HepG2 (cell line): ENCODE results near the gene TEX35. TPM values are rescaled to one million over a fixed set of nuclear protein-coding genes. Genes with fewer than 3 reads are reported as not detected.
A peak's percentile ranks its signal among the peaks of the same experiment; 100 is the strongest.

Experiments used
- ARID5B ChIP-seq: IDR thresholded peaks from 2 replicates; pipeline ENCODE4 v1.4.0; 2020; ENCODE audit warnings: mild to moderate bottlenecking, missing genetic modification reagents
- NCOR1 ChIP-seq: fragments of 200-600 bp; sonication (generic); IDR thresholded peaks from 2 replicates; pipeline ENCODE4 v1.7.0; 2017; ENCODE audit warnings: antibody characterized with exemption, low read length, borderline replicate concordance
- NR2F1 ChIP-seq, 2 experiments: fragments of 450-650 bp in 1 of 2; formaldehyde crosslinking in 1 of 2; IDR thresholded peaks; 2 replicates each; pipeline versions ENCODE4 v1.5.0 to v1.6.1; 2016 to 2020; ENCODE audit warnings: mild to moderate bottlenecking in 1 of 2, missing compliant biosample characterization in 1 of 2, missing genetic modification reagents in 1 of 2, moderate library complexity in 1 of 2
- PRDM15 ChIP-seq: sonication (generic); formaldehyde crosslinking; IDR thresholded peaks from 2 replicates; pipeline ENCODE4 v1.4.0; 2020; ENCODE audit warnings: missing genetic modification reagents
- TARDBP ChIP-seq: sonication (generic); formaldehyde crosslinking; IDR thresholded peaks from 2 replicates; pipeline ENCODE4 v1.8.0; 2022; ENCODE audit warnings: mild to moderate bottlenecking, missing genetic modification reagents
- ZEB1 ChIP-seq: IDR thresholded peaks from 2 replicates; pipeline ENCODE4 v1.6.1; 2012; ENCODE audit warnings: mild to moderate bottlenecking, low read depth, inconsistent platforms; ENCODE audit not compliant: insufficient replicate concordance
- ZFYVE20 ChIP-seq: sonication (generic); formaldehyde crosslinking; IDR thresholded peaks from 2 replicates; pipeline ENCODE4 v1.8.0; 2023; ENCODE audit warnings: low read depth, mild to moderate bottlenecking, moderate library complexity, missing genetic modification reagents, borderline replicate concordance
- ZNF264 ChIP-seq: sonication (generic); formaldehyde crosslinking; IDR thresholded peaks from 2 replicates; pipeline ENCODE4 v1.4.0; 2020; ENCODE audit warnings: missing genetic modification reagents
- ZNF33B ChIP-seq: sonication (generic); formaldehyde crosslinking; IDR thresholded peaks from 2 replicates; pipeline ENCODE4 v1.5.1; 2020; ENCODE audit warnings: mild to moderate bottlenecking, missing genetic modification reagents
- ZNF770 ChIP-seq: sonication (generic); formaldehyde crosslinking; IDR thresholded peaks from 2 replicates; pipeline ENCODE4 v1.5.0; 2020; ENCODE audit warnings: mild to moderate bottlenecking, missing genetic modification reagents
- polyA plus RNA-seq, 8 experiments: library from polyadenylated mRNA; depleted of rRNA in 3 of 8; stranded (reverse) in 7 of 8; unstranded in 1 of 8; fragments of >200 nt; fragmentation: Illumina TruSeq in 4 of 8; extraction: Trizol in 4 of 8; gene quantifications; 2 replicates each; pipeline versions ENCODE4 v1.2.1 to v1.2.3, GENCODE V29; 2011 to 2016; ENCODE audit warnings: low read depth in 4 of 8, missing spikeins in 1 of 8, mixed read lengths in 1 of 8; ENCODE audit not compliant: insufficient read depth in 1 of 8
- total RNA-seq, 5 experiments: library from RNA; depleted of rRNA; stranded (reverse); fragments of >200 nt; fragmentation: Illumina TruSeq; extraction: Trizol; gene quantifications; 2 replicates each; pipeline ENCODE4 v1.2.3, GENCODE V29; 2016; ENCODE audit warnings: low read depth in 1 of 5
- TF ChIP-seq, protein P1 (sequence below): sonication (generic); formaldehyde crosslinking; IDR thresholded peaks from 2 replicates; pipeline ENCODE4 v1.8.0; 2022; ENCODE audit warnings: mild to moderate bottlenecking, missing genetic modification reagents
- TF ChIP-seq, protein P2 (sequence below): sonication (generic); formaldehyde crosslinking; IDR thresholded peaks from 2 replicates; pipeline ENCODE4 v1.4.0; 2020; ENCODE audit warnings: missing genetic modification reagents, borderline replicate concordance

The TEX35 gene
- total and polyA plus RNA-seq, 2 of the 13 experiments (the other 11 are each of a cell fraction or from before 2014, with no cell fraction given), result not detected

DNA sequence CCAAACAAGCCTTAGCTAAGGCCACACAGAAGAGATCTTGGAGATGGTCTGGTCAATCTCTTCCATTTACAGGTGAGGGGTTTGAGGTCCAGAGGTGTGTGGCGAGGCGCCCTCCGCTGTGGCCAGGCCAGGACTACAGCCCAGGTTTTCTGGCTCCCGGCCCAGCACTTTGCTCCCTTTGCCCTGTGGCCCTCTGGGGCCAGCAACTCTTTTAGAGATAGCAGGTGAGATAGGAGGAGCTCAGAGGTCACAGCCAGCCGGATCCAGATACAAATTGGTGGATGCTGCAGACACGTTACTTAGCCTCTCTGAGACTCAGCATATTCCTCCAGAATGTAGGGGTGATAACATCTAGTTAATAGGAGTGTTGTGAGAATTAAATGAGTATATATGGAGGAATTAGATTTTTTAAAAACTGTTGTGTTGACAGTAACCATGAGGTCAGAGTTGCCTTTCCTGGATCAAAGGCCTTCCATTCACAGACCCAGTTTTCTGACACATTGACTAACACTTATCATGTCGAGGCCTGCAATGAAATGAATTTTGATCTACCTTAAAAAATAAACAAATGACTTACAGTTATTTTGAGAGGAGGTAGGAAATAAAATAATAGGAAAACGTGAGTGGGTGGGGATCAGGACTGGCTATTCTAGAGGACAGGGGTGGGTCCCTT is 16.6 kb downstream of the TEX35 start (continued):
- TF ChIP-seq ARID5B (CRISPR knock-in tag) (peak; percentile 68), ZNF770 (no peak; the same call in 1 of the 2 replicates), TARDBP (CRISPR knock-in tag) (0 out of 2 replicates have a peak, but pooled peaks have one; percentile 22), ZEB1 (peak; percentile 90), NCOR1 (peak; percentile 48; the same call in 1 of the 2 replicates), ZFYVE20 (no peak), PRDM15 (CRISPR knock-in tag) (peak; percentile 89), NR2F1 (CRISPR knock-in tag; IDR thresholded peaks at IDR 0.05) (peak in 1 of 2 experiments; percentile 18; a peak in 2 of 4 replicates), ZNF33B (no peak), ZNF264 (CRISPR knock-in tag) (peak; percentile 51; the same call in 1 of the 2 replicates)
- TF ChIP-seq, protein P1, sequence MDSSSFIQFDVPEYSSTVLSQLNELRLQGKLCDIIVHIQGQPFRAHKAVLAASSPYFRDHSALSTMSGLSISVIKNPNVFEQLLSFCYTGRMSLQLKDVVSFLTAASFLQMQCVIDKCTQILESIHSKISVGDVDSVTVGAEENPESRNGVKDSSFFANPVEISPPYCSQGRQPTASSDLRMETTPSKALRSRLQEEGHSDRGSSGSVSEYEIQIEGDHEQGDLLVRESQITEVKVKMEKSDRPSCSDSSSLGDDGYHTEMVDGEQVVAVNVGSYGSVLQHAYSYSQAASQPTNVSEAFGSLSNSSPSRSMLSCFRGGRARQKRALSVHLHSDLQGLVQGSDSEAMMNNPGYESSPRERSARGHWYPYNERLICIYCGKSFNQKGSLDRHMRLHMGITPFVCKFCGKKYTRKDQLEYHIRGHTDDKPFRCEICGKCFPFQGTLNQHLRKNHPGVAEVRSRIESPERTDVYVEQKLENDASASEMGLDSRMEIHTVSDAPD (CRISPR knock-in tag), result peak; percentile 37; the same call in 1 of the 2 replicates
- TF ChIP-seq, protein P2, sequence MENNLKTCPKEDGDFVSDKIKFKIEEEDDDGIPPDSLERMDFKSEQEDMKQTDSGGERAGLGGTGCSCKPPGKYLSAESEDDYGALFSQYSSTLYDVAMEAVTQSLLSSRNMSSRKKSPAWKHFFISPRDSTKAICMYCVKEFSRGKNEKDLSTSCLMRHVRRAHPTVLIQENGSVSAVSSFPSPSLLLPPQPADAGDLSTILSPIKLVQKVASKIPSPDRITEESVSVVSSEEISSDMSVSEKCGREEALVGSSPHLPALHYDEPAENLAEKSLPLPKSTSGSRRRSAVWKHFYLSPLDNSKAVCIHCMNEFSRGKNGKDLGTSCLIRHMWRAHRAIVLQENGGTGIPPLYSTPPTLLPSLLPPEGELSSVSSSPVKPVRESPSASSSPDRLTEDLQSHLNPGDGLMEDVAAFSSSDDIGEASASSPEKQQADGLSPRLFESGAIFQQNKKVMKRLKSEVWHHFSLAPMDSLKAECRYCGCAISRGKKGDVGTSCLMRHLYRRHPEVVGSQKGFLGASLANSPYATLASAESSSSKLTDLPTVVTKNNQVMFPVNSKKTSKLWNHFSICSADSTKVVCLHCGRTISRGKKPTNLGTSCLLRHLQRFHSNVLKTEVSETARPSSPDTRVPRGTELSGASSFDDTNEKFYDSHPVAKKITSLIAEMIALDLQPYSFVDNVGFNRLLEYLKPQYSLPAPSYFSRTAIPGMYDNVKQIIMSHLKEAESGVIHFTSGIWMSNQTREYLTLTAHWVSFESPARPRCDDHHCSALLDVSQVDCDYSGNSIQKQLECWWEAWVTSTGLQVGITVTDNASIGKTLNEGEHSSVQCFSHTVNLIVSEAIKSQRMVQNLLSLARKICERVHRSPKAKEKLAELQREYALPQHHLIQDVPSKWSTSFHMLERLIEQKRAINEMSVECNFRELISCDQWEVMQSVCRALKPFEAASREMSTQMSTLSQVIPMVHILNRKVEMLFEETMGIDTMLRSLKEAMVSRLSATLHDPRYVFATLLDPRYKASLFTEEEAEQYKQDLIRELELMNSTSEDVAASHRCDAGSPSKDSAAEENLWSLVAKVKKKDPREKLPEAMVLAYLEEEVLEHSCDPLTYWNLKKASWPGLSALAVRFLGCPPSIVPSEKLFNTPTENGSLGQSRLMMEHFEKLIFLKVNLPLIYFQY (CRISPR knock-in tag), result peak; percentile 61; the same call in 1 of the 2 replicates
